Naive thymus-derived CD8-positive, alpha-beta T cell (primary cell): ENCODE data around the gene RBM12. TPM values are rescaled to one million over a fixed set of nuclear protein-coding genes. Genes with fewer than 3 reads are reported as not detected.
A peak's percentile ranks its signal among the peaks of the same experiment; 100 is the strongest.
"Not testable (repeated sequence)": the region's sequence is repeated elsewhere in the genome, so short reads cannot be mapped to it uniquely, and the experiment has no call there.

Source experiments
- ATAC-seq, 2 donors: fragments of 150-1000 bp; cut with Tn5 transposase in 1 of 2; sonication (Bioruptor Pico), chemical (Tn5 transposase) in 1 of 2; 1 replicate in 1 of 2; 2 replicates in 1 of 2; pipeline ENCODE4 v1.10.0; 2021; ENCODE audit warnings: mild to moderate bottlenecking in 2 of 2, moderate library complexity in 2 of 2
- POLR2A ChIA-PET: fragments of 350-600 bp; sonication (Branson Sonifier 250); formaldehyde crosslinking; loops from one replicate; lab custom pipeline; 2021; ENCODE audit warnings: antibody characterized with exemption; lab: Charles Lee
- DNase-seq, 10 donors: peaks; one replicate each; pipeline versions ENCODE4 v3.0.0 to v3.0.0-alpha.2; 2020 to 2022
- H3K27ac Mint-ChIP-seq, 10 donors: one replicate each; pipeline ENCODE4 v1.8.0; 2020 to 2022; ENCODE audit warnings: mild to moderate bottlenecking in 10 of 10, mixed read lengths in 10 of 10, moderate library complexity in 4 of 10, inconsistent platforms in 1 of 10
- H3K27me3 Mint-ChIP-seq, 5 donors: one replicate each; pipeline ENCODE4 v1.8.0; 2021 to 2022; ENCODE audit warnings: mixed read lengths in 5 of 5
- H3K36me3 Mint-ChIP-seq, 3 donors: one replicate each; pipeline ENCODE4 v1.8.0; 2020 to 2022; ENCODE audit warnings: mixed read lengths in 3 of 3, mild to moderate bottlenecking in 2 of 3, inconsistent platforms in 1 of 3
- H3K4me1 Mint-ChIP-seq, 4 donors: one replicate each; pipeline ENCODE4 v1.8.0; 2021 to 2022; ENCODE audit warnings: mixed read lengths in 4 of 4
- H3K4me3 Mint-ChIP-seq, 10 donors: one replicate each; pipeline ENCODE4 v1.8.0; 2020 to 2022; ENCODE audit warnings: mild to moderate bottlenecking in 10 of 10, mixed read lengths in 10 of 10, moderate library complexity in 6 of 10, inconsistent platforms in 1 of 10
- H3K9me3 Mint-ChIP-seq, 9 donors: one replicate each; pipeline ENCODE4 v1.8.0; 2020 to 2022; ENCODE audit warnings: mixed read lengths in 9 of 9, mild to moderate bottlenecking in 3 of 9, inconsistent platforms in 1 of 9, moderate library complexity in 1 of 9
- polyA plus RNA-seq, 3 donors: library from polyadenylated mRNA; unstranded; fragments of 300-500 nt; fragmentation: Illumina TruSeq; gene quantifications; one replicate each; pipeline ENCODE4 v1.2.3, GENCODE V29; 2021
- total RNA-seq, 8 experiments: library from RNA in 2 of 8; stranded (reverse) in 2 of 8; gene quantifications; one replicate each; pipeline ENCODE4 v1.2.3 and lab custom pipeline; 2021 to 2026

RBM12 gene
- total and polyA plus RNA-seq, 5 experiments from 2014 or later, result 35.2 to 132 (median 43.7) TPM

DNA sequence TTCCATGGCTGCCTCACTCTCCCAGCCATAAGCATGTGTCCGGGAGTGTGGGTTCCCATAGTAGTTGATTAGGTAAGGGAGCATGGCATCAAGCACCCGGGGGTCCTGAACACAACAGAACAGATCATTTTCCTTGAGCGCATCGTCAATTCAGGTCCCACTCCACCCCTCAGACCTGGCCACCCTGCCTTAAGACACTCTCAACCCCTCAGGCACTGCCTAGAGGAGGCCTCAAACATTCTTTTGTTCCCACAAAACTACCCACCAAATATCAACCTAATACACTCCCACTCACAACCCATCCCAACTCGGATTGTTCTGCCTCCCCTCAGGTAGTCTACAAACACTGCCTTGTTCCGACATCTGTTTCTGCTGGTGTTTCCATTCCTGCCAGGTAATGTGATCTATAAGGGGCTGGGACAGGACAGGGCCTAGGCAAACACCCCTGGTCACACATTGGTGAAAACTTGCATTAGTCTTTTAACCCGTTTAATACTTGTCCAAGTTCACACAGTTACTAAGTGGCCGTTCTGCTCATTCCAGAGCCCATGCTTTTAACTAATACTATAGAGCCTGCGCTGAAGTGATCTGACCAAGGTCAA is 33.1 kb upstream of the RBM12 start:
- peak in 1 of 10 donors; percentile 10 for DNase-seq
- H3K27ac Mint-ChIP-seq, result peak overlapping the region; percentile 92 to 99 (median 96)
- H3K4me3 Mint-ChIP-seq, result peak overlapping the region; percentile 85 to 98 (median 94)
- POLR2A ChIA-PET, result no interaction called here
- H3K4me1 Mint-ChIP-seq, result peaks cover 24 to 47% (median 34%) of the 10 kb centered on the region in 4 donors
- H3K36me3 Mint-ChIP-seq, result peaks cover 0 to 38% (median 11%) of the 10 kb centered on the region in 3 donors
- no peaks in the 10 kb centered on the region for H3K9me3 Mint-ChIP-seq
- no peaks in the 10 kb centered on the region for H3K27me3 Mint-ChIP-seq
- ATAC-seq, result no peak

DNA sequence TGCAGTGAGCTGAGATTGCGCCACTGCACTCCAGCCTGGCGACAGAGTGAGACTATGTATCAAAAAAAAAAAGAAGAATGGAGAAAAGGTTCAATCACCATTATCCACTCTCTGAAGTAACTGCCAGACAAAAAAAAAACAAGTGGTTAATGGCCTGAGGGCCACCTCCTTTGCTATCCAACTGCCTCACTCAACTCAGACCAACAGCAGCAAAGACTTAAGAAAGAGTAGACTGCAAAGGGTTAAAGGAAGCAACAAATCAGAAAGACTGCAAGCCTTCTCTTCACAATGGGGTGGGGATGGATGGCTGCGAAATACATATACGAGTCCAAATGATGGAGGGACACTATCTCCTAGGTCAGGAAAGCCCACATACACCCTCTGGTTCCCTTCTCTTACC is 31.3 kb upstream of the RBM12 start:
- peak overlapping the region in 4 of 10 donors; percentile 26 to 47 (median 37) for H3K4me3 Mint-ChIP-seq

DNA sequence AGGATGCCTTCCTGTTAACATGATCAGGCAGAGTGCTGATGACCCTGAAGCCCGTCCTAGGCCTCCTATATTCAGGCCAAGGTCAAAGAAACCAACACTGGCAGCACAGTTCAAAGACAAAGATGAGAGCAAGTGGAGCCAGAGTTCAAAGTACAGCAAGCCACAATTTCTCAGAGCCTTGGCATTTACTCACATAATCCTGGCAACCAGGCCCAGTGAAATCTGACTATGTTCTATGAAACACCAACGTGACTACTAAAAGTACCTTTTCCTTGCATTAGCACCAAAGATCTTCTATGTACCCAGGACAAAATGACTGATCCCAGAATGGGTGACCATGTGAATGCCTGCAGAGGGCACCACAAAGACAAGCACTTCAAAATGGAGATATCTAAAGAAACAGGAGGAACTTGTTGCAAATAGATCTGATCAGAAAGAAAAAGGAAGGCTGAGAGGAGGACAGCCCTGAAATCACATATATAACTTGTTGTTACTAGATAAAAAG is 30.6 kb upstream of the RBM12 start:
- H3K27ac Mint-ChIP-seq, result peak overlapping the region in 3 of 10 donors; percentile 6 to 61 (median 57)
- ATAC-seq (no peak), DNase-seq (peak in 1 of 10 donors; percentile 5)
- H3K36me3 Mint-ChIP-seq, result peaks cover 0 to 46% (median 11%) of the 10 kb centered on the region in 3 donors
- peaks cover 26 to 38% (median 28%) of the 10 kb centered on the region in 4 donors for H3K4me1 Mint-ChIP-seq
- peak overlapping the region in 1 of 10 donors; percentile 43 for H3K4me3 Mint-ChIP-seq
- no peaks in the 10 kb centered on the region for H3K27me3 Mint-ChIP-seq
- POLR2A ChIA-PET, result interaction anchor here (0.6 to 1.1 kb wide), 2 partner anchors 13 kb away, joined by 3 read pairs; no protein-coding TSS in a partner anchor
- no peaks in the 10 kb centered on the region for H3K9me3 Mint-ChIP-seq

More for the DNA sequence above, 31.3 kb upstream of the RBM12 start:
- no peaks in the 10 kb centered on the region for H3K27me3 Mint-ChIP-seq
- no peak overlapping the region for H3K27ac Mint-ChIP-seq
- DNase-seq (peak in 1 of 10 donors; percentile 0), ATAC-seq (no peak)
- H3K9me3 Mint-ChIP-seq, result no peaks in the 10 kb centered on the region
- peaks cover 25 to 44% (median 33%) of the 10 kb centered on the region in 4 donors for H3K4me1 Mint-ChIP-seq
- H3K36me3 Mint-ChIP-seq, result peaks cover 0 to 40% (median 11%) of the 10 kb centered on the region in 3 donors
- POLR2A ChIA-PET, result interaction anchor here (1.1 kb wide), 1 partner anchor 12 kb away, joined by 3 read pairs; no protein-coding TSS in a partner anchor

DNA sequence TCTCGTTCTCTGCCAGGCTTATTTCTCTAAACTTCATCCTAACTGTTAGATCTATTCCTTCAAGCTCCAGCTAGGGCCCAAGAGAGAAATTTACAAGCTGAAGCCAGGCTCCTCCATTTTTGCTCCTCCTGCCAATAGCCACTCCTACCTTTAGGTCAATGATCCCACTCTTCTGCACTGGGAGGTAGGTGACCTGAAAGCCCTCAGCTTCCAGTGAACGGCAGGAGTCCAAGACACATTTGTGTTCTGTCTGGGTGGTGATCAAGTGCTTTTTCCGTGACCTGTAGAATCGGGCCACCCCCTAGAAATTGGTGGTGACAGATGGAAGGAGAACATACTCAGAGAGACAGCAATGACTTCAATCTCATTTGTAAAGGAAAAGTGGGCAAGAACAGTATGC is 25.6 kb upstream of the RBM12 start:
- H3K4me1 Mint-ChIP-seq, result peaks cover 0 to 7% (median 2%) of the 10 kb centered on the region in 4 donors
- POLR2A ChIA-PET, result interaction anchor here (1.1 kb wide), 1 partner anchor 75 kb away, joined by 3 read pairs; the partner anchor contains the start of gene SPAG4
- peak in 1 of 10 donors; percentile 1 for DNase-seq
- H3K27ac Mint-ChIP-seq, result peak overlapping the region in 2 of 10 donors; percentile 0 to 17
- no peak for ATAC-seq
- H3K4me3 Mint-ChIP-seq, result no peak overlapping the region
- H3K27me3 Mint-ChIP-seq, result no peaks in the 10 kb centered on the region
- H3K9me3 Mint-ChIP-seq, result no peaks in the 10 kb centered on the region
- H3K36me3 Mint-ChIP-seq, result peaks cover 5 to 77% (median 19%) of the 10 kb centered on the region in 3 donors

DNA sequence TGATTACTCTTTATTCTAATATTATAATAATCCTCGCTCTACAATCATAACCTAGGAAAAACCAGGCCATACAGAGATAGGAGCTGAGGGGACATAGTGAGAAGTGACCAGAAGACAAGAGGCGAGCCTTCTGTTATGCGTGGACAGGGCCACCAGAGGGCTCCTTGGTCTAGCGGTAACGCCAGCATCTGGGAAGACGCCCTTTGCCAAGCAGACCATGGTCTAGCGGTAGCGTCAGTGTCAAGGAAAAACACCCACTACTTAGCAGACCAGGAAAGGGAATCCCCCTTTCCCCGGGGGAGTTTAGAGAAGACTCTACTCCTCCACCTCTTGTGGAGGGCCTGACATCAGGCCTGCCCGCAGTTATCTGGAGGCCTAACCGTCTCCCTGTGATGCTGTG is 22.2 kb upstream of the RBM12 start:
- POLR2A ChIA-PET, result not testable (repeated sequence)

DNA sequence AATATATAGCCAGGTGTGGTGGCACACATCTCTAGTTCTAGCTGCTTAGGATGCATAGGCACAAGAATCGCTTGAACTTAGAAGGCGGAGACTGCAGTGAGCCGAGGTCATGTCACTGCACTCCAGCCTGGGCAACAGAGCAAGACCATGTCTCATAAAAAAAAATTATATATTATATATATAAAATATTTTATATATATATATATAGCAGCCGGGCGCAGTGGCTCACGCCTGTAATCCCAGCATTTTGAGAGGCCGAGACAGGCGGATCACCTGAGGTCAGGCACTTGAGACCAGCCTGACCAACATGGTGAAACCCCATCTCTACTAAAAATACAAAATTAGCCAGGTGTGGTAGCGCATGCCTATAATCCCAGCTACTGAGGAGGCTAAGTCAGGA is 20.7 kb upstream of the RBM12 start:
- not testable (repeated sequence) for H3K27me3 Mint-ChIP-seq, DNase-seq, H3K4me3 Mint-ChIP-seq, H3K9me3 Mint-ChIP-seq, H3K4me1 Mint-ChIP-seq, ATAC-seq, H3K27ac Mint-ChIP-seq
- H3K36me3 Mint-ChIP-seq, result peaks cover 5 to 77% (median 13%) of the 10 kb centered on the region in 3 donors
- POLR2A ChIA-PET, result interaction anchor here (0.9 kb wide), 1 partner anchor 14 kb away, joined by 3 read pairs; the partner anchor contains the start of genes NFS1 and ROMO1

More for the DNA sequence above, 22.2 kb upstream of the RBM12 start:
- H3K27me3 Mint-ChIP-seq, ATAC-seq, H3K4me1 Mint-ChIP-seq, H3K4me3 Mint-ChIP-seq, H3K27ac Mint-ChIP-seq, H3K9me3 Mint-ChIP-seq: not testable (repeated sequence)
- DNase-seq, result peak in 1 of 10 donors; percentile 8
- H3K36me3 Mint-ChIP-seq, result peaks cover 5 to 76% (median 13%) of the 10 kb centered on the region in 3 donors

DNA sequence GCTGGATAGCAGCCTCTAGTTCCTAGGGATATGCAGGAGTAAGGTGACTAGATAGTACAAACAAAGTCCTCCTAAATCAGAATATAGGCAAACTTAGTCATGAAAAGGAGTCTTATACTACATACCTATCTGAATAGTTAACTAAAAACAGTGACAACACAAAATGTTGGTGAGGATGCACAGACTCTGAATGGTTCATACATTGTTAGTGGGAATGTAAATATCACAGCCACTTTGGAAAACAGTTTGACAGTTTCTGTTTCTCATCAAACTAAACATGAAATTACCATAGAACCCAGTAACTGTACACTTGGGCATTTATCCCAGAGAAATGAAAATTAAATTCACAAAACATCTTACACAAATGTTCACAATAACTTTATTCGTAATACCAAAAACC is 17.3 kb upstream of the RBM12 start:
- Mint-ChIP-seq H3K9me3 (no peaks in the 10 kb centered on the region), H3K27me3 (no peaks in the 10 kb centered on the region), H3K4me1 (peaks cover 0 to 9% (median 0%) of the 10 kb centered on the region in 4 donors), H3K27ac (peak overlapping the region in 1 of 10 donors; percentile 43), H3K36me3 (peaks cover 0 to 73% (median 7%) of the 10 kb centered on the region in 3 donors), H3K4me3 (no peak overlapping the region)
- DNase-seq, result no peak
- POLR2A ChIA-PET, result interaction anchor here (0.6 kb wide), 1 partner anchor 375 kb away, joined by 3 read pairs; no protein-coding TSS in a partner anchor
- ATAC-seq, result no peak

DNA sequence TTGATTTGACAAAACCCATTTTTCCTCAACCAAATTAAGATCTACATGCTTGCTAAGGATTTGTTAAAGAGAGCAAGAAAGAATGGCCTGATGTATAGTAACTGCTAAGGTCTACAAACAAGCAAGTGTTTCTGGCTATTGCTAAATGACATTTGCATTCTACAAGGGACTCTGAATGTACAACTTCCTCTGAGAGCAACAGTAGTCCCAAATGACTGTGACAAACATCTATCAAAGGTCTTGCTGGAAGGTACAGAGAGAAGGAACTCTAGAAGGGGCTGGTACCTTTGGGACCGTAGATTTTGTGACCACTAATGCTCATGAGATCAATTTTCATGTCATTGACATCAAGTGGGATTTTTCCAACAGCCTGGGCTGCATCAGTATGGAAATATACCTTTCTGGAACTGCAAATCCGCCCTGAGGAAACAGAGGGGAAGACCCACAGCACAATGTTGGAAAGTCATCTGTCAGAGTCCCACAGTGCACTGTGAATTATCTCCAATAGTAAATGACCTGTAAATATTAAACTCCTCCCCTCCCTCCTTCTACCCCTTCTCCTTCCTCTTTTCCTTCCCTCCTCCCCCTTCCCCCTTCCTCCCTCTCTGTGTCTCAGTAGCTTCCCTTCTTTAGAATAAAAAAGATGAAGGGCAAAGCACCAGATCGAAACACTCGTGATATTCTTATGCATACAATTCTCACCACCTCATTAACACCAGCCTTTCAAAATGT is 15.9 kb upstream of the RBM12 start:
- Mint-ChIP-seq H3K4me1 (peaks cover 0 to 9% (median 0%) of the 10 kb centered on the region in 4 donors), H3K27me3 (no peaks in the 10 kb centered on the region), H3K27ac (peak overlapping the region in 3 of 10 donors; percentile 10 to 21 (median 14)), H3K4me3 (no peak overlapping the region), H3K36me3 (peaks cover 0 to 75% (median 4%) of the 10 kb centered on the region in 3 donors), H3K9me3 (no peaks in the 10 kb centered on the region)
- POLR2A ChIA-PET, result no interaction called here
- DNase-seq, result no peak
- no peak for ATAC-seq

DNA sequence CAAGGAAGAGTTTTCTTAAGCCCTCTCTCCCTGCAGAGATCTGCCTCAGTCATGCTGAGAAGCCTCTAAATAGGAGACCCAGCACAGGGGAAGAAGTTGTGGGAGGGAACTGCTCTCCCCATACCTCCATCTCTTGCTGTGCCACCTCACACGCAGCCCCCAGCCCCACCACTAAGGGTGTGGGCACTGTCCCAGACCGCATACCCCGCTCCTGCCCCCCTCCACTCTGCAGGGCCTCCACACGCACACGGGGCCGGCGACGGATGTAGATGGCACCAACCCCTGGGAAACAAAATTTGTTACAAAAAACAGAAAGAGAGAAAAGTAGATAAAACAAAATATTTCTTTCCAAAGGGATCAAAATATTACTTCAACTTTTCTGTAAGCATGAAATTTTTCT is 10.2 kb upstream of the RBM12 start:
- ATAC-seq, result no peak
- Mint-ChIP-seq H3K4me3 (no peak overlapping the region), H3K9me3 (no peaks in the 10 kb centered on the region), H3K4me1 (no peaks in the 10 kb centered on the region), H3K27ac (no peak overlapping the region), H3K36me3 (peaks cover 5 to 87% (median 25%) of the 10 kb centered on the region in 3 donors), H3K27me3 (no peaks in the 10 kb centered on the region)
- POLR2A ChIA-PET, result no interaction called here
- no peak for DNase-seq

DNA sequence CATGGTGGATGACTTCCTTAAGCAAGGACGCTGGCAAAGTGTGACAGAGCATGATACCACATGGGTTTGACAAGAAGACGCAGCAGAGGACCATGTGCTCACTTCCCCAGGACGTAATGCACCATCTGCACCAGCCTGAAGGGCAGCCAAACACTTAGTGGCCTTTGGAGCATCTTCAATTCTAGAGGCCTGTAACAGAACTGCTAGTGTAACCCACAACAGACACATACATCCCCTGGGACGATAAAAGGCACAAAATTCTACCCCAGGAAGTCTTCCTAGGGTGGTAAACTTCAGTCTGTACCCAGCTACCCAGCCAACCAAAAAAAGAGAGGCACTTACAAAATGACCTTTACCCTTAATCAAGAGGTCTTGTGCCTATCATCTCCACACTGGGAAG is 9.2 kb upstream of the RBM12 start:
- no peak overlapping the region for H3K4me3 Mint-ChIP-seq
- POLR2A ChIA-PET, result interaction anchor here (0.5 to 1.0 kb wide), 2 partner anchors 9 to 188 kb away, joined by 3 read pairs; partner anchors contain the start of genes CPNE1 and RBM12
- H3K9me3 Mint-ChIP-seq, result no peaks in the 10 kb centered on the region
- no peaks in the 10 kb centered on the region for H3K4me1 Mint-ChIP-seq
- no peak overlapping the region for H3K27ac Mint-ChIP-seq
- H3K27me3 Mint-ChIP-seq, result no peaks in the 10 kb centered on the region
- H3K36me3 Mint-ChIP-seq, result peaks cover 5 to 91% (median 33%) of the 10 kb centered on the region in 3 donors
- DNase-seq (peak in 1 of 10 donors; percentile 10), ATAC-seq (no peak)

DNA sequence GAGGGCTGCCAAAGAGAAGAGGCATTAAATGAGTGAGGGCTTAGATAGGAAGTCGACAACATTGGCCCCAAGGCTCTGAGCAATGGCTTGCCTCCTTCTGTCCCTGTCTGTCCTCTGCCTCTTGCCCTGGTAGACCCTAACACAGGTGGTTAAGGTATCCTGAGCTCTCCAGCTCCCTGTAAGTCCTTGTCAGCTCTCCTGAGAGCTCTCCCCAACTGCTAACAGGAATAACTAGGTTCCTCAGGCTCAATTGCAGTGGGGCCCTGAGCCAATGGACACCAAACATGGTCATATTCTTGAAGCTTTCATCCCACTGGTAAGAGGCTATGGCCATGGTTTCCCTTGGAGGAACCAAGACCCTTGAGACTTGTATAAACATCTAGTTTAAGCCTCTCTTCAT is 5.0 kb upstream of the RBM12 start:
- H3K4me3 Mint-ChIP-seq, result no peak overlapping the region
- POLR2A ChIA-PET, result interaction anchor here (0.7 kb wide), 1 partner anchor 30 kb away, joined by 3 read pairs; the partner anchor contains the start of genes NFS1 and ROMO1
- ATAC-seq, result no peak
- DNase-seq, result no peak
- H3K4me1 Mint-ChIP-seq, result peaks cover 2 to 5% (median 4%) of the 10 kb centered on the region in 4 donors
- H3K27me3 Mint-ChIP-seq, result no peaks in the 10 kb centered on the region
- H3K27ac Mint-ChIP-seq, result peak overlapping the region in 1 of 10 donors; percentile 47
- H3K36me3 Mint-ChIP-seq, result peaks cover 5 to 63% (median 32%) of the 10 kb centered on the region in 3 donors
- H3K9me3 Mint-ChIP-seq, result no peaks in the 10 kb centered on the region

DNA sequence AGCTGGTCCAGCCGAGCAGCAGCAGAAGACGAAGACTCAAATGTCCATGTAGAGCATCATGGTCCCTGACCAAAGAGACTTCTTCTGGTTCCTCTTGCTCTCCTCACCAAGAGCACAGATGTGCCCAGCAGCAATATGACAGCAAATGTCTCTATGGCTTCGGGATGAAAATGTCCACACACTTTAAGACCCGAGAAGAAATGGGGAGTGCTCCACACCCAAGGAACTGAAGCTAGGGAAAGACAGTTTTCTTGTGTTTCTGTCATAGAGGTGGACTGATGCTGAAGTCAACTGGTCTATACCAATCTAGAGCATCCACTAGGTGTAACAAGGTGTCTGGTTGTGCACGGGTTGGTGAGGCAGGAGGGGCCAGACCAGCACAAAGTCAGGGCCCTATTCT is 4.5 kb upstream of the RBM12 start:
- peak overlapping the region in 2 of 10 donors; percentile 35 to 47 for H3K27ac Mint-ChIP-seq
- POLR2A ChIA-PET, result no interaction called here
- H3K27me3 Mint-ChIP-seq, result no peaks in the 10 kb centered on the region
- H3K4me3 Mint-ChIP-seq, result no peak overlapping the region
- DNase-seq (no peak), ATAC-seq (no peak)
- H3K36me3 Mint-ChIP-seq, result peaks cover 5 to 58% (median 32%) of the 10 kb centered on the region in 3 donors
- H3K9me3 Mint-ChIP-seq, result no peaks in the 10 kb centered on the region
- H3K4me1 Mint-ChIP-seq, result peaks cover 2 to 10% (median 4%) of the 10 kb centered on the region in 4 donors
